Activated T-helper 17 cell treated with anti-CD3 and anti-CD28 coated beads, Interleukin-2, amount 50 U/mL, for 72 hours (primary cell): ENCODE data around the gene CTNNA1. TPM values are rescaled to one million over a fixed set of nuclear protein-coding genes. Genes with fewer than 3 reads are reported as not detected.

Source experiments
- ATAC-seq: fragments of 150-1000 bp; cut with Tn5 transposase; replicated peaks from 2 replicates; pipeline ENCODE4 v1.10.0; 2021; ENCODE audit warnings: mild to moderate bottlenecking, moderate library complexity
- H3K27ac Mint-ChIP-seq: one replicate; pipeline ENCODE4 v1.8.0; 2022; ENCODE audit warnings: mixed read lengths
- H3K27me3 Mint-ChIP-seq: one replicate; pipeline ENCODE4 v1.8.0; 2022; ENCODE audit warnings: mixed read lengths
- H3K36me3 Mint-ChIP-seq: one replicate; pipeline ENCODE4 v1.8.0; 2022; ENCODE audit warnings: low read depth, mild to moderate bottlenecking, mixed read lengths
- H3K4me1 Mint-ChIP-seq: one replicate; pipeline ENCODE4 v1.8.0; 2022; ENCODE audit warnings: mixed read lengths
- H3K4me3 Mint-ChIP-seq: one replicate; pipeline ENCODE4 v1.8.0; 2022; ENCODE audit warnings: mild to moderate bottlenecking, mixed read lengths
- H3K9me3 Mint-ChIP-seq: one replicate; pipeline ENCODE4 v1.8.0; 2022; ENCODE audit warnings: mixed read lengths
- total RNA-seq, 2 donors: library from RNA; stranded (reverse); gene quantifications; one replicate each; pipeline ENCODE4 v1.2.3, GENCODE V29; 2022

CTNNA1 gene
- total RNA-seq, 2 donors from 2014 or later, result 63.6 to 92.1 TPM

DNA sequence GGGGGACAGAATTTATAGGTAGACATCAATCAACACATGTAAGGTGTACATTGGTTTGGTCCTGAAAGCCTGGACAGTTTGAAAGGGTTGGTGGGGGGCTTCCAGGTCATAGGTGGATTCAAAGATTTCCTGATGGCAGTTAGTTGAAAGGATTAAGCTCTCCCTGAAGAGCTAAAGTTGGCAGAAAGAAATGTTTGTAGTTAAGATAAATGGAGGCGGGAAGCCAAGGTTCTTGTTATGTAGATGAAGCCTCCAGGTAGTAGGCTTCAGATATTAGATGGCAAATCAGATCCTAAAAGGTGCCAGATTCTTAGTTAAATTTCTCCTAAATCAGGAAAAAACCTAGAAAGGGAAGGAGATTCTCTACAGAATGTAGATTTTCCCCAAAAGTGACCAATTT lies 130.9 kb downstream of the CTNNA1 start:
- H3K9me3 Mint-ChIP-seq, result no peaks in the 10 kb centered on the region
- no peak overlapping the region for H3K27ac Mint-ChIP-seq
- ATAC-seq, result no peak
- peaks cover 4% of the 10 kb centered on the region for H3K27me3 Mint-ChIP-seq
- no peaks in the 10 kb centered on the region for H3K4me1 Mint-ChIP-seq
- H3K36me3 Mint-ChIP-seq, result peaks cover 14% of the 10 kb centered on the region
- H3K4me3 Mint-ChIP-seq, result no peak overlapping the region

DNA sequence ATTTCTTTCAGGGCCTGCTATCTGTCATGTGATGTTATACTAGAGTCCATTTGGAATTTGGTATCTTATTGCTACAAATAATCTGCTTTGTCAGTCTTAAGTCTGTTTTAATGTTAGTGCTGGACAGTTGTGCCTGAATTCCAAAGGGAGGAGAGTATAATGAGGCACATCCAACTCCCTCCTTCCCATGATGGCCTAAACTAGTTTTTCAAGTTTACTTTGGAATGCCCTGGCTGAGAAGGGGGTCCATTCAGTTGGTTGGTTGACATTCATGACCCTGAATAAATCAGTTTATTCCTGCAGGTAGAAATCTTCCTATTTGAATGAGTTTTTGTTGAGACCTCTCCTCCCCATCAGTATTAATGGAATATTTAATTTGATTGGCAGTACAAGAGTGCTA lies 131.3 kb downstream of the CTNNA1 start:
- ATAC-seq, result no peak
- Mint-ChIP-seq H3K27ac (no peak overlapping the region), H3K27me3 (peaks cover 4% of the 10 kb centered on the region), H3K9me3 (peaks cover under 1% of the 10 kb centered on the region), H3K4me3 (no peak overlapping the region), H3K4me1 (no peaks in the 10 kb centered on the region), H3K36me3 (peaks cover 19% of the 10 kb centered on the region)

GRCh38 chr5:138889994-138890393 lies 136.8 kb downstream of the CTNNA1 start:
- Mint-ChIP-seq H3K36me3 (peaks cover 38% of the 10 kb centered on the region), H3K4me1 (no peaks in the 10 kb centered on the region), H3K27me3 (no peaks in the 10 kb centered on the region), H3K27ac (no peak overlapping the region), H3K9me3 (peaks cover 11% of the 10 kb centered on the region), H3K4me3 (no peak overlapping the region)
- ATAC-seq, result no peak

DNA sequence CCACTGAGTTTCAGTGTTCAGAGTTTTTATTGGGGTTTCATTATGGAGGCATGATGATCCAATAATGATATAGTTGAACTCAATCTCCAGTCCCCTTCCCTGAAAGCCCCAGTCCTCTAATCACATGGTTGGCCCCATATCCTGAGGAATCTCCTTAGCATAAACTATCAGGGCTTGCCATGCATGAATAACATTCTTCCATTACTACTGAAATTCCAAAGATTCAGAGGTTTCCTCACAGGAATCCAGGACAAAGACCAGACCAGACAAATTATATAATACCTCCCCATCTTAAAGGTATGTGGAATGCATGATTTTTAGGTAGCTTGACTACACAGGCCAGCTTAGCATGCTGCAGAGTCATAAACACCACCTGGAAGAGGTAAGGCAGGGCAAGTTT lies 137.4 kb downstream of the CTNNA1 start:
- Mint-ChIP-seq H3K4me3 (no peak overlapping the region), H3K4me1 (no peaks in the 10 kb centered on the region), H3K27ac (no peak overlapping the region), H3K9me3 (peaks cover 11% of the 10 kb centered on the region), H3K36me3 (peaks cover 38% of the 10 kb centered on the region), H3K27me3 (no peaks in the 10 kb centered on the region)
- no peak for ATAC-seq

- peaks cover 6% of the 10 kb centered on the region for H3K36me3 Mint-ChIP-seq
- H3K4me3 Mint-ChIP-seq, result no peak overlapping the region
- peak; percentile 19 for ATAC-seq
- no peak overlapping the region for H3K27ac Mint-ChIP-seq
- no peaks in the 10 kb centered on the region for H3K4me1 Mint-ChIP-seq
- H3K9me3 Mint-ChIP-seq, result peaks cover 1% of the 10 kb centered on the region
- no peaks in the 10 kb centered on the region for H3K27me3 Mint-ChIP-seq
These were observed 142.7 kb downstream of the CTNNA1 start for GRCh38 chr5:138895918-138896317.

- no peaks in the 10 kb centered on the region for H3K27me3 Mint-ChIP-seq
- no peak overlapping the region for H3K4me3 Mint-ChIP-seq
- peaks cover 8% of the 10 kb centered on the region for H3K36me3 Mint-ChIP-seq
- no peaks in the 10 kb centered on the region for H3K4me1 Mint-ChIP-seq
- H3K27ac Mint-ChIP-seq, result no peak overlapping the region
- ATAC-seq, result no peak
- no peaks in the 10 kb centered on the region for H3K9me3 Mint-ChIP-seq
These were observed 145.1 kb downstream of the CTNNA1 start for GRCh38 chr5:138898299-138898698.

DNA sequence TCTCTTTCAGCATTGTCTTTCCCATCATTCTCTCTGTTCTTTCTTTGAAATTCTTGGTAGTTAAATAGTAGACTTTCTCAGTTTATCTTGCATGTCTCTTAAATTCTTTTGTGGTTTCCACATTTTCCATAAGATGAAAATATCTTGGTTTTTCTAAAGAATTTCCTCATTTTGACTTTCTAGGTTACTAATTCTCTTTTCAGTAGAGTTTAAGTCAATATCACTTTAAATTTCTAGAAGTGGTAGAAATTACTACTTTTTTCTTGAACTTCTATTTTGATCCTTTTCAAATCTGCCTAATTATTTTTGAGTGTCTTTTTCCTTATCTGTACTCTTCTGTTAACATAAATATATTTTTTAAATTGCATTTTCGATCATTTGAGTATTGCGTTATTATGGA lies 145.5 kb downstream of the CTNNA1 start:
- H3K9me3 Mint-ChIP-seq, result no peaks in the 10 kb centered on the region
- no peak for ATAC-seq
- no peak overlapping the region for H3K4me3 Mint-ChIP-seq
- no peaks in the 10 kb centered on the region for H3K27me3 Mint-ChIP-seq
- peaks cover 8% of the 10 kb centered on the region for H3K36me3 Mint-ChIP-seq
- no peaks in the 10 kb centered on the region for H3K4me1 Mint-ChIP-seq
- H3K27ac Mint-ChIP-seq, result no peak overlapping the region

DNA sequence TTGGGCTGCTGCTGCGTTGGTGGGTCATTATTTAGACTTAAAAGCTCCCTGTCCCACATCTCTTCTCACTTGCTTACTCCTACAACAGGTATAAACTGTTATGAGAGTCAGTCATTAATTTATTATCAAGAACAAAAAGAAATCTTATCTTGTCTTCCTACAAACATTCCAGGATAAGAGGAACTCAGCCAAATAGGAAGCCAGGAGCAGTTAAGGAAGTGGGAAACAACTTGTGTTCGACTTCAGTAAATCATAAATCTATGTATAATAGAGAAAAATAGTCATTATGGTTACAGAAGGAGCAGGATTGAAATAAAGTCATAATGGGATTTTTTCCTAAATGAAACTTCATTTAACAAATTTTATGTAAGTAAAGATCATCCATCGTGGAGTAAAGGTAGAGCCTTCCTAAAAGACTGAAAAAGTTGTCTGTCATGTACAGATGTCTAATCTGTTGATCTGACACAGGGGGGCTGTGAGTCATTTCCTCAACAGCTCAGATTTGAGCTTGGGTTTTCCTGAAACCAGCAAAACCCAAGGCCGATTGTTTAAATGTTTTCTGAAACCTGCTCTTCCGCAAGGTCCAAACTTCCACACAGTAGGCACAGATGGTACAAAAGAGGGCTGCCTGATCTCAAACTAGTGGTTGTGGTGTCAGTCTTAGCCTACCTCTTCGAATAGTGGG lies 147.2 kb downstream of the CTNNA1 start:
- no peaks in the 10 kb centered on the region for H3K9me3 Mint-ChIP-seq
- no peaks in the 10 kb centered on the region for H3K4me1 Mint-ChIP-seq
- no peaks in the 10 kb centered on the region for H3K27me3 Mint-ChIP-seq
- peak; percentile 91 for ATAC-seq
- H3K27ac Mint-ChIP-seq, result no peak overlapping the region
- peaks cover 17% of the 10 kb centered on the region for H3K36me3 Mint-ChIP-seq
- no peak overlapping the region for H3K4me3 Mint-ChIP-seq

DNA sequence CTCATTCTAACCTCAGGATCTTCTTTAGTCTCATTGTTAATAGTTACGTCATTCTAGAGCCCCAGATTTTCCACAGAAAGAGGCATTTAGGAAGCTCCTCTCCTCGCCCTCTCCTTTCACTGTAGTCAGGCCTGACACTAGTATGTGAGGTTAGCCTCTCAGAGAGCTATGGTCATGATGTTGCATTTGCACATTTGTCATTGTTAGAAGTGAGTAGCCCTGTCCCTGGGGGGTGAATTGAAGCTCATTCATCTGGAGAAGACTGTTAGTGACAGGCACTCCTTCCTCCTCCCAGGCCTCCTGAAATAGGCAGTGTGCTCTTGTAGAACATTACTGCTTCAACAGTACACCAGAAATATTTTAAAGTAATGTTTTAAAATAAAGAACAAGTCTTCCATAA lies 148.5 kb downstream of the CTNNA1 start:
- Mint-ChIP-seq H3K27me3 (no peaks in the 10 kb centered on the region), H3K4me3 (no peak overlapping the region), H3K4me1 (no peaks in the 10 kb centered on the region), H3K27ac (no peak overlapping the region), H3K36me3 (peaks cover 17% of the 10 kb centered on the region), H3K9me3 (no peaks in the 10 kb centered on the region)
- ATAC-seq, result no peak

DNA sequence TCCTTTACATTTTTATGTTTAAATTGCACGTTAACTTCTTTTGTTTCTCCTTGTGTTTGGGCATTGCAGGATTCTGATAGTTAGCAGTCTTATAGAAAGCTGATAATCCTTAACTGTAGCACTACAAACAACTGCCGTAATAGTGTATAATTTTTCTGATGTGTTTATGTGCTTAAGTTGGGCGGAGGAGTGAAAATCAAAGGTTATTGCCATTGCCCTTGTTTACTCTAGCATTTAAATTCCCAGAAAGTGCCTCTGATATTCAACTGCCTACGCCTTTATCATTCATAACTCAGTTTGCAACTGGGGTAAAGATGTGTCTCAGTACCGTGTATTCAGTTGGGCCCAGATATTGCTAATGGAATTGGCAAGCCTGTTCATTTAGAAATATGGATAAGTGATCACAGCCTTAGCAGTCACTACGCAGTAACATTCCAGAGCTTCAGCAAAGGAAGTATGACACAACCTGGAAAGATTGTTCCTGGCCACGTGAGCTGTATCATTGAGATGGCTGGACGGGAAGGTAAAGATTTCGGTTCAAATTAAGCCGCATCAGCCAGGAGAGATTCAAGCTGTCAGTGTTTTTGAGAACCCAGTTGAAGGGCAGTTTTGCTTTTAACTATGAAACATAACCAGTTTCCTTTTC lies 150.0 kb downstream of the CTNNA1 start:
- H3K27me3 Mint-ChIP-seq, result no peaks in the 10 kb centered on the region
- H3K4me1 Mint-ChIP-seq, result no peaks in the 10 kb centered on the region
- H3K36me3 Mint-ChIP-seq, result peaks cover 17% of the 10 kb centered on the region
- no peak for ATAC-seq
- H3K4me3 Mint-ChIP-seq, result no peak overlapping the region
- H3K27ac Mint-ChIP-seq, result no peak overlapping the region
- no peaks in the 10 kb centered on the region for H3K9me3 Mint-ChIP-seq

GRCh38 chr5:138905541-138905940 lies 152.3 kb downstream of the CTNNA1 start:
- Mint-ChIP-seq H3K4me1 (no peaks in the 10 kb centered on the region), H3K27ac (no peak overlapping the region), H3K9me3 (no peaks in the 10 kb centered on the region), H3K4me3 (no peak overlapping the region), H3K36me3 (peaks cover 17% of the 10 kb centered on the region), H3K27me3 (no peaks in the 10 kb centered on the region)
- no peak for ATAC-seq

DNA sequence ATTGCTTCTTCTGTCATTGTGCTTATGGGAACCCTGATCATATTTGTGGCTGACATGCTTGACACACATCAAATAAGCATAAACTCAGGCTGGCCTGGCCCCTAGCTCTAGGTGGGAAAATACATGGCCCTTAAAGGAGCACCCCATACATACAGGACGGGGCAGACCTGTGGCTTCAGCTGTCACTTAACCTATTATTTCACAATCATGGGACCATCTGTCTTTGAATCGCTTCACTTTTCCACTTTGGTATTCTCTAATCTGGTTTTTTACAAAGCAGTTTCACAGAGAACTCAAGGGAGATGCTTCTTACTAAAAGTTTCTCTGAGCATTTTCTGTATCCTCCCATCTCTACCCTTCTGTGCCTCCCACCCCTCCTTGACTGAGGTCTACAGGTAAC lies 156.5 kb downstream of the CTNNA1 start:
- no peak overlapping the region for H3K4me3 Mint-ChIP-seq
- H3K9me3 Mint-ChIP-seq, result no peaks in the 10 kb centered on the region
- no peaks in the 10 kb centered on the region for H3K36me3 Mint-ChIP-seq
- no peaks in the 10 kb centered on the region for H3K4me1 Mint-ChIP-seq
- ATAC-seq, result no peak
- no peak overlapping the region for H3K27ac Mint-ChIP-seq
- H3K27me3 Mint-ChIP-seq, result no peaks in the 10 kb centered on the region

- no peak overlapping the region for H3K4me3 Mint-ChIP-seq
- H3K36me3 Mint-ChIP-seq, result no peaks in the 10 kb centered on the region
- ATAC-seq, result no peak
- H3K9me3 Mint-ChIP-seq, result no peaks in the 10 kb centered on the region
- H3K27ac Mint-ChIP-seq, result no peak overlapping the region
- no peaks in the 10 kb centered on the region for H3K4me1 Mint-ChIP-seq
- H3K27me3 Mint-ChIP-seq, result no peaks in the 10 kb centered on the region
These were observed 157.4 kb downstream of the CTNNA1 start for GRCh38 chr5:138910546-138911185.

- no peaks in the 10 kb centered on the region for H3K36me3 Mint-ChIP-seq
- no peaks in the 10 kb centered on the region for H3K9me3 Mint-ChIP-seq
- no peaks in the 10 kb centered on the region for H3K4me1 Mint-ChIP-seq
- ATAC-seq, result no peak
- H3K27me3 Mint-ChIP-seq, result no peaks in the 10 kb centered on the region
- no peak overlapping the region for H3K27ac Mint-ChIP-seq
- no peak overlapping the region for H3K4me3 Mint-ChIP-seq
These were observed 158.2 kb downstream of the CTNNA1 start for GRCh38 chr5:138911441-138911840.

DNA sequence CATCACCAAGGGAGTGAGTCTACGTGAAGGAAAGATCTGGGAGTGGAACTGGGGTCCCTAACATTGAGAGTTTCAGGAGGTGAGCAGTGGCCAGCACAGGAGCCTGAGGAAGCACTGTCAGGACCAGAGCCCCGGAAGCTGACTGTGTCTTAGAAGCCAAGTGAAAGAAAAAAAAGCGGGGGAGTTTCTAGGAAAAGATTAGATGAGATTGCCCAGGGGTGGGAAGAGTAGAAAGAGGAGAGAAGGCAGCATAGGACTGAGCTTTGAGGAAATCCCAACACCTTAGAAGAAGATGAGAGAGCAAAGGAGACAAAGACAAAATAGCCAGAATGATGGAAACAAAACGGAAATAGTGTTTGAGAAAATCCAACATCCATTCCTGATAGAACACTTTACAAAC lies 158.9 kb downstream of the CTNNA1 start:
- no peak overlapping the region for H3K27ac Mint-ChIP-seq
- no peaks in the 10 kb centered on the region for H3K27me3 Mint-ChIP-seq
- H3K36me3 Mint-ChIP-seq, result no peaks in the 10 kb centered on the region
- H3K4me3 Mint-ChIP-seq, result no peak overlapping the region
- ATAC-seq, result no peak
- H3K9me3 Mint-ChIP-seq, result no peaks in the 10 kb centered on the region
- no peaks in the 10 kb centered on the region for H3K4me1 Mint-ChIP-seq
